SW 1271 (cell line): ENCODE data around the gene MCTP1.

ENCODE experiments used
- DNase-seq, 2 experiments: peaks; one replicate each; lab custom pipeline; 2025; lab: John Stamatoyannopoulos, UW

The MCTP1 gene

GRCh38 chr5:95284572-95285408 is at the start of gene MCTP1:
Gene MCTP1 (minus strand): TSS chr5:95285094.
- DNase-seq, result peak; percentile 28 to 65

GRCh38 chr5:95332158-95332557 is 47.3 kb upstream of the MCTP1 start:
- no peak for DNase-seq

- no peak for DNase-seq
Observed at GRCh38 chr5:95331358-95331757, 46.5 kb upstream of the MCTP1 start.

- DNase-seq, result no peak
Observed at GRCh38 chr5:95327211-95327610, 42.3 kb upstream of the MCTP1 start.

- no peak for DNase-seq
Observed at GRCh38 chr5:95317687-95318086, 32.8 kb upstream of the MCTP1 start.

GRCh38 chr5:95317085-95317484 is 32.2 kb upstream of the MCTP1 start:
- no peak for DNase-seq

GRCh38 chr5:95304711-95305110 is 19.8 kb upstream of the MCTP1 start:
- DNase-seq, result no peak

- no peak for DNase-seq
Observed at GRCh38 chr5:95298651-95299050, 13.8 kb upstream of the MCTP1 start.

GRCh38 chr5:95296291-95296690 is 11.4 kb upstream of the MCTP1 start:
- DNase-seq, result no peak

GRCh38 chr5:95285409-95285755 is 488 bp upstream of the MCTP1 start:
- no peak for DNase-seq

GRCh38 chr5:95283761-95284571 is 928 bp downstream of the MCTP1 start:
- DNase-seq, result peak in 1 of 2 experiments; percentile 65

GRCh38 chr5:95283022-95283615 is 1.8 kb downstream of the MCTP1 start:
- no peak for DNase-seq

GRCh38 chr5:95281226-95281625 is 3.7 kb downstream of the MCTP1 start:
- peak in 1 of 2 experiments; percentile 20 for DNase-seq

- no peak for DNase-seq
Observed at GRCh38 chr5:95280401-95281095, 4.3 kb downstream of the MCTP1 start.

GRCh38 chr5:95274011-95274410 is 10.9 kb downstream of the MCTP1 start:
- DNase-seq, result no peak

- no peak for DNase-seq
Observed at GRCh38 chr5:95272316-95272929, 12.5 kb downstream of the MCTP1 start.

- DNase-seq, result no peak
Observed at GRCh38 chr5:95262933-95263660, 21.8 kb downstream of the MCTP1 start.

GRCh38 chr5:95261437-95262175 is 23.3 kb downstream of the MCTP1 start:
- peak in 1 of 2 experiments; percentile 57 for DNase-seq

- DNase-seq, result no peak
Observed at GRCh38 chr5:95256991-95257390, 27.9 kb downstream of the MCTP1 start.

GRCh38 chr5:95256446-95256845 is 28.4 kb downstream of the MCTP1 start:
- DNase-seq, result no peak
